Activated naive CD4-positive, alpha-beta T cell treated with anti-CD3 and anti-CD28 coated beads, Interleukin-2, amount 50 U/mL, for 72 hours (primary cell): ENCODE results near the gene DRAM1. TPM values are rescaled to one million over a fixed set of nuclear protein-coding genes. Genes with fewer than 3 reads are reported as not detected.
A peak's percentile ranks its signal among the peaks of the same experiment; 100 is the strongest.
"Not testable (repeated sequence)": the region's sequence is repeated elsewhere in the genome, so short reads cannot be mapped to it uniquely, and the experiment has no call there.

ENCODE experiments used
- ATAC-seq, 2 donors: fragments of 150-1000 bp; cut with Tn5 transposase; 2 replicates each; pipeline ENCODE4 v1.10.0; 2021; ENCODE audit warnings: mild to moderate bottlenecking in 2 of 2, moderate library complexity in 2 of 2
- DNase-seq, 2 donors: peaks; one replicate each; pipeline ENCODE4 v3.0.0; 2021 to 2022; ENCODE audit warnings: low spot score in 2 of 2
- H3K27ac Mint-ChIP-seq, 2 donors: one replicate each; pipeline ENCODE4 v1.8.0; 2022; ENCODE audit warnings: mild to moderate bottlenecking in 2 of 2, mixed read lengths in 2 of 2
- H3K36me3 Mint-ChIP-seq, 2 donors: one replicate each; pipeline ENCODE4 v1.8.0; 2022; ENCODE audit warnings: mixed read lengths in 2 of 2
- H3K9me3 Mint-ChIP-seq, 2 donors: one replicate each; pipeline ENCODE4 v1.8.0; 2022; ENCODE audit warnings: mixed read lengths in 2 of 2
- total RNA-seq, 2 donors: library from RNA; stranded (reverse); gene quantifications; one replicate each; pipeline ENCODE4 v1.2.3, GENCODE V29; 2022

The DRAM1 gene
- total RNA-seq, 2 donors from 2014 or later: 5.1 to 5.6 TPM

GRCh38 chr12:101855364-101855884 is 22.0 kb upstream of the DRAM1 start:
- Mint-ChIP-seq H3K9me3 (peaks cover 4 to 12% of the 10 kb centered on the region in 2 donors), H3K36me3 (peaks cover 0 to 10% of the 10 kb centered on the region in 2 donors), H3K27ac (peak overlapping the region; percentile 4 to 63)
- ATAC-seq (no peak), DNase-seq (no peak)

DNA sequence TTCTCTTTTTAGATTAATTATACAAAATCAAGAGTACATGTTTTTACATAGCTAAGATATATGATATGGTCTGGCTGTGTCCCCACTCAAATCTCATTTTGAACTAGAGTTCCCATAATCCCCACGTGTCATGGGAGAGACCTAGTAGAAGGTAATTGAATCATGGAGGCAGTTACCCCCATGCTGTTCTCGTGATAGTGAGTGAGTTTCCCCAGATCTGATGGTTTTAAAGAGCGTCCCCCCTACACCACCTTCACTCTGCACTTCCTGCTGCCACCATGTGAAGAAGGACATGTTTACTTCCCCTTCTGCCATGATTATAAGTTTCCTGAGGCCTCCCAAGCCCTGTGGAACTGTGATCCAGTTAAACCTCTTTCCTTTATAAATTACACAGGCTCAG is 21.4 kb upstream of the DRAM1 start:
- ATAC-seq (no peak), DNase-seq (no peak)
- Mint-ChIP-seq H3K36me3 (peaks cover 0 to 10% of the 10 kb centered on the region in 2 donors), H3K27ac (peak overlapping the region; percentile 4 to 63), H3K9me3 (peaks cover 4 to 12% of the 10 kb centered on the region in 2 donors)

DNA sequence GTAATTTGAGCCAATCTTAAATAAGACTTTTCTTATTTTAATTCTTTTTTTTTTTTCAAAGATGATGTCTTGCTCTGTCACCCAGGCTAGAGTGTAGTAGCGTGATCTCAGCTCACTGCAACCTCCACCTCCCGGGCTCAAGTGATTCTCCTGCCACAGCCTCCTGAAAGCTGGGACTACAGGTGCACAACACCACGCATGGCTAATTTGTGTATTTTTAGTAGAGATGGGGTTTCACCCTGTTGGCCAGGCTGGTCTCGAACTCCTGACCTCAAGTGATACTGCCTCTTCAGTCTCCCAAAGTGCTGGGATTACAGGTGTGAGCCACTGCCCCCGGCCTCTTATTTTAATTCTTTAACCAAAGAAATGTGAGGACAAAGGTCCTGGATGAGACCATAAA is 20.8 kb upstream of the DRAM1 start:
- ATAC-seq, DNase-seq, H3K36me3 Mint-ChIP-seq, H3K27ac Mint-ChIP-seq: not testable (repeated sequence)
- peaks cover 4 to 12% of the 10 kb centered on the region in 2 donors for H3K9me3 Mint-ChIP-seq

- no peak for DNase-seq
- H3K36me3 Mint-ChIP-seq: peaks cover 0 to 10% of the 10 kb centered on the region in 2 donors
- H3K9me3 Mint-ChIP-seq: peaks cover 4 to 12% of the 10 kb centered on the region in 2 donors
- ATAC-seq: peak; percentile 36 to 46
- H3K27ac Mint-ChIP-seq: no peak overlapping the region
Observed at GRCh38 chr12:101857043-101857558, 20.3 kb upstream of the DRAM1 start.

GRCh38 chr12:101858361-101858760 is 19.0 kb upstream of the DRAM1 start:
- H3K27ac Mint-ChIP-seq: no peak overlapping the region
- no peak for ATAC-seq
- peaks cover 0 to 10% of the 10 kb centered on the region in 2 donors for H3K36me3 Mint-ChIP-seq
- H3K9me3 Mint-ChIP-seq: peaks cover 4 to 12% of the 10 kb centered on the region in 2 donors
- no peak for DNase-seq

GRCh38 chr12:101859664-101860607 is 17.4 kb upstream of the DRAM1 start:
- Mint-ChIP-seq H3K27ac (peak overlapping the region; percentile 39 to 91), H3K36me3 (peaks cover 0 to 13% of the 10 kb centered on the region in 2 donors), H3K9me3 (peaks cover 4 to 12% of the 10 kb centered on the region in 2 donors)
- DNase-seq (no peak), ATAC-seq (peak; percentile 69 to 89)

DNA sequence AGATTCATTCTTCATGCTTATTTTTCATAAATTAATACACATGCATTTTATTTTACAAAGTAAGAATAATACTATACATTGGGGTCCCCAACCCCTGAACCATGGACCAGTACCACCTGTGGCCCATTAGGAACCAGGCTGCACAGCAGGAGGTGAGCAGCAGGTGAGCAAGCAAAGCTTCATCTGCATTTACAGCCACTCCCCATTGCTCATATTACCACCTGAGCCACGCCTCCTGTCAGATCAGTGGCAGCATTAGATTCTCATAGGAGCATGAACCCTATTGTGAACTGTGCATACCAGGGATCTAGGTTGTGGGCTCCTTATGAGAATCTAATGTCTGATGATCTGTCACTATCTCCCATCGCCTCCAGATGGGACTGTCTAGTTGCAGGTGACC is 15.7 kb upstream of the DRAM1 start:
- not testable (repeated sequence) for ATAC-seq, H3K9me3 Mint-ChIP-seq, DNase-seq, H3K27ac Mint-ChIP-seq
- H3K36me3 Mint-ChIP-seq: peaks cover 0 to 15% of the 10 kb centered on the region in 2 donors

- Mint-ChIP-seq H3K27ac (no peak overlapping the region), H3K36me3 (peaks cover 0 to 15% of the 10 kb centered on the region in 2 donors), H3K9me3 (peaks cover 0 to 7% of the 10 kb centered on the region in 2 donors)
- DNase-seq: no peak
- ATAC-seq: no peak
Observed at GRCh38 chr12:101862245-101862644, 15.1 kb upstream of the DRAM1 start.

DNA sequence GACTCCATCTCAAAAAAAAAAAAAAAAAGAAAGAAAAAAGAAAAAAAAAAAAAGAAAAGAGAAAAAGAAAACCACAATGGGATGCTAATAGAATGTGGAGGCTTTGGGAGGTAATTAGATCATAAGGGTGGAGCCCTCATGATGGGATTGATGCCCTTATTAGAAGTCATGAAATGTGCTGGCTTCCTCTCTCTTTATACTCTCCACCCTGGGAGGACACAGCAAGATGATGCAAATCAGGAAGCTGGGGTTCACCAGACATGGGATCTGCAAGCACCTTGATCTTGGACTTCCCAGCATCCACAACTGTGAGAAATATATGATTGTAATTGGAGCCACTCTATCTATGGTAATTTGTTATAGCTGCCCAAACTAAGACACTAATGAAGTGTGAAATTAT is 13.4 kb upstream of the DRAM1 start:
- ATAC-seq (no peak), DNase-seq (no peak)
- H3K27ac Mint-ChIP-seq: no peak overlapping the region
- H3K9me3 Mint-ChIP-seq: peaks cover 0 to 7% of the 10 kb centered on the region in 2 donors
- peaks cover 0 to 15% of the 10 kb centered on the region in 2 donors for H3K36me3 Mint-ChIP-seq

GRCh38 chr12:101866615-101867373 is 10.6 kb upstream of the DRAM1 start:
- ATAC-seq (no peak), DNase-seq (no peak)
- peaks cover 0 to 15% of the 10 kb centered on the region in 2 donors for H3K36me3 Mint-ChIP-seq
- peaks cover 0 to 7% of the 10 kb centered on the region in 2 donors for H3K9me3 Mint-ChIP-seq
- no peak overlapping the region for H3K27ac Mint-ChIP-seq

- not testable (repeated sequence) for H3K27ac Mint-ChIP-seq, ATAC-seq
- peaks cover 0 to 15% of the 10 kb centered on the region in 2 donors for H3K36me3 Mint-ChIP-seq
Observed at GRCh38 chr12:101867619-101868018, 9.8 kb upstream of the DRAM1 start.

GRCh38 chr12:101870925-101871324 is 6.5 kb upstream of the DRAM1 start:
- H3K9me3 Mint-ChIP-seq: no peaks in the 10 kb centered on the region
- H3K36me3 Mint-ChIP-seq: peaks cover 0 to 2% of the 10 kb centered on the region in 2 donors
- DNase-seq (no peak), ATAC-seq (no peak)
- no peak overlapping the region for H3K27ac Mint-ChIP-seq

More at GRCh38 chr12:101867619-101868018, 9.8 kb upstream of the DRAM1 start:
- H3K9me3 Mint-ChIP-seq, DNase-seq: not testable (repeated sequence)

- DNase-seq (no peak), ATAC-seq (no peak)
- Mint-ChIP-seq H3K36me3 (peaks cover 12 to 13% of the 10 kb centered on the region in 2 donors), H3K27ac (no peak overlapping the region), H3K9me3 (no peaks in the 10 kb centered on the region)
Observed at GRCh38 chr12:101875162-101875561, 2.2 kb upstream of the DRAM1 start.

- ATAC-seq (no peak), DNase-seq (no peak)
- Mint-ChIP-seq H3K9me3 (no peaks in the 10 kb centered on the region), H3K27ac (peak overlapping the region; percentile 55 to 95), H3K36me3 (peaks cover 12 to 13% of the 10 kb centered on the region in 2 donors)
Observed at GRCh38 chr12:101876322-101876860, 989 bp upstream of the DRAM1 start.

GRCh38 chr12:101877806-101878242 is 444 bp downstream of the DRAM1 start:
- H3K27ac Mint-ChIP-seq: peak overlapping the region; percentile 90 to 95
- H3K36me3 Mint-ChIP-seq: peaks cover 12 to 13% of the 10 kb centered on the region in 2 donors
- DNase-seq (no peak), ATAC-seq (peak; percentile 30 to 36)
- no peaks in the 10 kb centered on the region for H3K9me3 Mint-ChIP-seq

GRCh38 chr12:101878243-101878821 is 952 bp downstream of the DRAM1 start:
- H3K27ac Mint-ChIP-seq: peak overlapping the region; percentile 90 to 95
- ATAC-seq (no peak), DNase-seq (no peak)
- H3K36me3 Mint-ChIP-seq: peaks cover 12 to 13% of the 10 kb centered on the region in 2 donors
- H3K9me3 Mint-ChIP-seq: no peaks in the 10 kb centered on the region
